Tibial artery (tissue), 4 donors: ENCODE data around the gene SLC16A4.

Experiments
- DNase-seq, 2 donors: peaks; one replicate each; pipeline ENCODE4 v3.0.0-alpha.2; 2019
- H3K27ac ChIP-seq, 2 donors: fragments of 200-600 bp; sonication (generic) in 1 of 2; 1 replicate in 1 of 2; 2 replicates in 1 of 2; pipeline ENCODE4 v1.5.1; 2018 to 2019; ENCODE audit warnings: mild to moderate bottlenecking in 1 of 2
- H3K27me3 ChIP-seq, 2 donors: fragments of 200-600 bp; sonication (generic) in 1 of 2; one replicate each; pipeline versions ENCODE4 v1.5.1 to v1.6.0; 2016 to 2019
- H3K36me3 ChIP-seq, 3 donors: fragments of 200-600 bp; sonication (generic) in 2 of 3; one replicate each; pipeline ENCODE4 v1.5.1; 2016 to 2019; ENCODE audit warnings: mild to moderate bottlenecking in 2 of 3
- H3K4me1 ChIP-seq, 4 donors: fragments of 200-600 bp; sonication (generic) in 2 of 4; 1 replicate in 3 of 4; 2 replicates in 1 of 4; pipeline ENCODE4 v1.5.1; 2016 to 2019
- H3K4me3 ChIP-seq, 2 donors: fragments of 200-600 bp; sonication (generic) in 1 of 2; 1 replicate in 1 of 2; 2 replicates in 1 of 2; pipeline ENCODE4 v1.5.1; 2018 to 2019; ENCODE audit warnings: mild to moderate bottlenecking in 2 of 2
- H3K9me3 ChIP-seq, 3 donors: fragments of 200-600 bp; sonication (generic) in 1 of 3; one replicate each; pipeline ENCODE4 v1.5.1; 2016 to 2019
- intact Hi-C: fragments of 100-400 bp; cut with DNase I; formaldehyde crosslinking; loops from one replicate; pipeline ENCODE4 v1.15.0; 2023; ENCODE audit warnings: low total_unique reads
- TF ChIP-seq, protein P1 (sequence below), 2 experiments: fragments of 200-600 bp in 1 of 2; fragments of 450-650 bp in 1 of 2; IDR thresholded peaks; one replicate each; pipeline ENCODE4 v1.5.1; 2017 to 2019; ENCODE audit warnings: antibody characterized with exemption in 2 of 2, mild to moderate bottlenecking in 1 of 2, moderate library complexity in 1 of 2

The SLC16A4 gene

GRCh38 chr1:110384581-110385321 is 6.1 kb downstream of the SLC16A4 start:
- Histone ChIP-seq H3K9me3 (no peaks in the 10 kb centered on the region), H3K4me3 (no peak overlapping the region), H3K27ac (no peak overlapping the region), H3K27me3 (no peaks in the 10 kb centered on the region), H3K4me1 (peaks cover 0 to 27% (median 15%) of the 10 kb centered on the region in 4 donors), H3K36me3 (peaks cover 0 to 30% (median 17%) of the 10 kb centered on the region in 3 donors)
- no peak for DNase-seq
- intact Hi-C loops, result no loop called here
- TF ChIP-seq, protein P1, sequence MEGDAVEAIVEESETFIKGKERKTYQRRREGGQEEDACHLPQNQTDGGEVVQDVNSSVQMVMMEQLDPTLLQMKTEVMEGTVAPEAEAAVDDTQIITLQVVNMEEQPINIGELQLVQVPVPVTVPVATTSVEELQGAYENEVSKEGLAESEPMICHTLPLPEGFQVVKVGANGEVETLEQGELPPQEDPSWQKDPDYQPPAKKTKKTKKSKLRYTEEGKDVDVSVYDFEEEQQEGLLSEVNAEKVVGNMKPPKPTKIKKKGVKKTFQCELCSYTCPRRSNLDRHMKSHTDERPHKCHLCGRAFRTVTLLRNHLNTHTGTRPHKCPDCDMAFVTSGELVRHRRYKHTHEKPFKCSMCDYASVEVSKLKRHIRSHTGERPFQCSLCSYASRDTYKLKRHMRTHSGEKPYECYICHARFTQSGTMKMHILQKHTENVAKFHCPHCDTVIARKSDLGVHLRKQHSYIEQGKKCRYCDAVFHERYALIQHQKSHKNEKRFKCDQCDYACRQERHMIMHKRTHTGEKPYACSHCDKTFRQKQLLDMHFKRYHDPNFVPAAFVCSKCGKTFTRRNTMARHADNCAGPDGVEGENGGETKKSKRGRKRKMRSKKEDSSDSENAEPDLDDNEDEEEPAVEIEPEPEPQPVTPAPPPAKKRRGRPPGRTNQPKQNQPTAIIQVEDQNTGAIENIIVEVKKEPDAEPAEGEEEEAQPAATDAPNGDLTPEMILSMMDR (IDR thresholded peaks at IDR 0.05), result no peak

DNA sequence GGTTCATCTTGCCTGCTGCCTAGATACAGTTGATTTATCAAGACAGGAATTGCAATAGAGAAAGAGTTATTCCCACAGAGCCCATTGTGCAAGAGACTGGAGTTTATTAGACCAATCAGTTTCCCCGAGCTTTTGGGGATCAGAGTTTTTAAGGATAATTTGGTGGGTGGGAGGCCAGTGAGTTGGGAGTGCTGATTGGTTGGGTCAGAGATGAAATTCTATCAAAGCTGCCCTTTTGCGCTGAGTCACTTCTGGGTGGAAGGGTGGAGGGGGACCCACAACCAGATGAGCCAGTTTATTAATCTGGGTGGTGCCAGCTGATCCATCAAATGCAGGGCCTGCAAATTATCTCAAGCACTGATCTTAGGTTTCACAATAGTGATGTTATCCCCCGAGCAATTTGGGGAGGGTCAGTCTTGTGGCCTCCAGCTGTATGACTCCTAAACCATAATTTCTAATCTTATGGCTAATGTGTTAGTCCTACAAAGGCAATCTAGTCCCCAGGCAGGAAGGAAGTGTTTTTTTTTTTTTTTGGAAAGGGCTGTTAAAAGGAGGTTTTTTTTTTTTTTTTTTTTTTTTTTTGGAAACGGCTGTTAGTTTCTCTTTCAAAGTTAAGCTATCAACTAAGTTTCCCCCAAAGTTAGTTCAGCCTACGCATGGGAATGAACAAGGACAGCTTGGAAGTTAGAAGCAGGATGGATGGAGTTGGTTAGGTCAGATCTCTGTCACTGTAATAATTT is 7.4 kb downstream of the SLC16A4 start:
- peaks cover 10 to 38% (median 29%) of the 10 kb centered on the region in 3 donors for H3K36me3 ChIP-seq
- peaks cover 0 to 15% (median 10%) of the 10 kb centered on the region in 4 donors for H3K4me1 ChIP-seq
- H3K9me3 ChIP-seq, result no peaks in the 10 kb centered on the region
- TF ChIP-seq, protein P1 (IDR thresholded peaks at IDR 0.05), result no peak
- no peak overlapping the region for H3K27ac ChIP-seq
- no peak for DNase-seq
- H3K27me3 ChIP-seq, result no peaks in the 10 kb centered on the region
- intact Hi-C loops, result no loop called here
- no peak overlapping the region for H3K4me3 ChIP-seq

GRCh38 chr1:110380672-110381283 is 10.0 kb downstream of the SLC16A4 start:
- no peaks in the 10 kb centered on the region for H3K27me3 ChIP-seq
- H3K4me3 ChIP-seq, result no peak overlapping the region
- no peak for DNase-seq
- no peaks in the 10 kb centered on the region for H3K9me3 ChIP-seq
- H3K36me3 ChIP-seq, result peaks cover 35 to 54% (median 47%) of the 10 kb centered on the region in 3 donors
- peaks cover 0 to 15% (median 10%) of the 10 kb centered on the region in 4 donors for H3K4me1 ChIP-seq
- intact Hi-C loops, result no loop called here
- TF ChIP-seq, protein P1 (IDR thresholded peaks at IDR 0.05), result no peak
- H3K27ac ChIP-seq, result peak overlapping the region; percentile 45 to 48

- Histone ChIP-seq H3K4me1 (peaks cover 0 to 6% (median 2%) of the 10 kb centered on the region in 4 donors), H3K4me3 (no peak overlapping the region), H3K27ac (no peak overlapping the region), H3K27me3 (no peaks in the 10 kb centered on the region), H3K36me3 (peaks cover 53 to 93% (median 74%) of the 10 kb centered on the region in 3 donors), H3K9me3 (no peaks in the 10 kb centered on the region)
- DNase-seq, result no peak
- TF ChIP-seq, protein P1 (IDR thresholded peaks at IDR 0.05), result no peak
- intact Hi-C loops, result no loop called here
These were observed 15.3 kb downstream of the SLC16A4 start for GRCh38 chr1:110375490-110375889.

DNA sequence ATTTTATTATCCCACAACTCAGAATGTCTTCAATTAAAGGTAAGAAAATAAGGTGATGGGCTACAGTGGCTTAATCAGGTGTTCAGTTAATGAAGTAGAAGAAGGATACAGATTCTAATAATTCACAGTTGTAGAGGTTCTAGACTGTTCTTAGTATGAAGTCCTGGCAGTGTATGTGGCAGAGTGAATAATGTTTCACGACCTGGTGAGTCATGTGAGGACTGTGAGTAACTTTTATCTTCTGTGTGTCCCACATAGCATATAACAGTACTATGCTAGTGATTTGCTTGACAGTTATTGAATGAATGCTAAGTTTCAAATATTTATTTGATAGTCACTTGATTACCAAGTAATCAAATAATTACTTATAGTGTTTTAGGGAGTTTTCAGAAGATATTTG is 20.0 kb downstream of the SLC16A4 start:
- H3K4me3 ChIP-seq, result no peak overlapping the region
- no peaks in the 10 kb centered on the region for H3K9me3 ChIP-seq
- no peaks in the 10 kb centered on the region for H3K27me3 ChIP-seq
- H3K36me3 ChIP-seq, result peaks cover 22 to 81% (median 45%) of the 10 kb centered on the region in 3 donors
- no peak for DNase-seq
- TF ChIP-seq, protein P1 (IDR thresholded peaks at IDR 0.05), result no peak
- H3K4me1 ChIP-seq, result no peaks in the 10 kb centered on the region
- intact Hi-C loops, result no loop called here
- H3K27ac ChIP-seq, result no peak overlapping the region
